ENCODE data around the gene FASN.

GRCh38 chr17:82118168-82118814, 20.3 kb upstream of the FASN start:
- TF ChIP-seq CTCF (IDR thresholded peaks at IDR 0.05) (no peak), POLR2A (IDR thresholded peaks at IDR 0.05) (no peak)

All from body of pancreas (tissue), 4 donors.